ENCODE data around the gene NBAS.
"Not testable (repeated sequence)": the region's sequence is repeated elsewhere in the genome, so short reads cannot be mapped to it uniquely, and the experiment has no call there.

Gene NBAS

DNA sequence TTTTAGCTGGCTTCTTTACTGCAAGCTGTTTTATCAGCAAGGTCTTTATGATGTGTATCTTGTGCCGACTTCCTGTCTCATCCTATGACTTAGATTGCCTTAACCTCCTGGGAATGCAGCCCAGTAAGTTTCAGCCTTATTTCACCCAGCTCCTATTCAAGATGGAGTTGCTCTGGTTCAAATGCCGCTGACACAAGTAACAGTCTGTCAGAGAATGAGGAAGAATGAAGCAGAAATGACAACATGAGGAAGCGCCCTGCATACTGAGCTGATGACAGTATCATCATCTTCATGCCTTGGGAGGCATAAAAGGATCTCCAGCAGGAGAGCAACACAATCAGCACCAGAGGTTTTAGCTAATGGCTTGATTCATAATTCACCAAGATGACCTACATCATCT, 309.4 kb downstream of the NBAS start:
- no peak for FAIRE-seq

DNA sequence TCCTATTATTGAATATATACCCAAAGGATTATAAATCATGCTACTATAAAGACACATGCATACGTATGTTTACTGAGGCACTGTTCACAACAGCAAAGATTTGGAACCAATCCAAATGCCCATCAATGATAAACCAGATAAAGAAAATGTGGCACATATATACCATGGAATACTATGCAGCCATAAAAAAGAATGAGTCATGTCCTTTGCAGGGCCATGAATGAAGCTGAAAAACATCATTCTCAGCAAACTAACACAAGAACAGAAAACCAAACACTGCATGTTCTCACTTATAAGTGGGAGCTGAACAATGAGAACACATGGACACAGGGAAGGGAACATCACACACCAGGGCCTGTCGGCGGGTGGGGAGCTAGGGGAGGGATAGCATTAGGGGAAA, 310.2 kb downstream of the NBAS start:
- FAIRE-seq, result not testable (repeated sequence)

- no peak for FAIRE-seq
These were observed 314.3 kb downstream of the NBAS start for GRCh38 chr2:15246870-15247269.

- FAIRE-seq, result no peak
These were observed 317.4 kb downstream of the NBAS start for GRCh38 chr2:15243762-15244161.

- FAIRE-seq, result no peak
These were observed 318.1 kb downstream of the NBAS start for GRCh38 chr2:15242936-15243461.

- no peak for FAIRE-seq
These were observed 319.2 kb downstream of the NBAS start for GRCh38 chr2:15241929-15242328.

DNA sequence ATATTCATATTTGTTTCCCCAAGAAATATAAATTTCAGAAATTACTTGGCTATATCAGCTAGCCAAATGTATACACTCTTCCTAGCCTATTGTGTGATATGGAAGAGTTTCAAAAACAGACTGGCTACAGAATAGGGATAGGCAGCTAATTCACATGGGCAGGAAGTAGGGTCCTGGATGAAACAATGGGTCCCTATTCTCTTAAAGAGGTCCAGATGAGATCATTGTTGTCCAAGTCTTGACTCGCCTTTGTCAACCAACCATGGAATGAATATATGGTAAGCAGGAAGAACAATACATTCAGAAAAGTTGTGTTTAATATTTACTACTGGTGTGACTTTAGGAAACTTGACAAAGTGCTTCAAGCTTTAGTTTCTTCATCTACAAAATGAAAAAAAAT, 319.9 kb downstream of the NBAS start:
- FAIRE-seq, result no peak

GRCh38 chr2:15238028-15238427, 323.1 kb downstream of the NBAS start:
- no peak for FAIRE-seq

- FAIRE-seq, result no peak
These were observed 330.4 kb downstream of the NBAS start for GRCh38 chr2:15230599-15231192.

- no peak for FAIRE-seq
These were observed 334.5 kb downstream of the NBAS start for GRCh38 chr2:15226661-15227060.

DNA sequence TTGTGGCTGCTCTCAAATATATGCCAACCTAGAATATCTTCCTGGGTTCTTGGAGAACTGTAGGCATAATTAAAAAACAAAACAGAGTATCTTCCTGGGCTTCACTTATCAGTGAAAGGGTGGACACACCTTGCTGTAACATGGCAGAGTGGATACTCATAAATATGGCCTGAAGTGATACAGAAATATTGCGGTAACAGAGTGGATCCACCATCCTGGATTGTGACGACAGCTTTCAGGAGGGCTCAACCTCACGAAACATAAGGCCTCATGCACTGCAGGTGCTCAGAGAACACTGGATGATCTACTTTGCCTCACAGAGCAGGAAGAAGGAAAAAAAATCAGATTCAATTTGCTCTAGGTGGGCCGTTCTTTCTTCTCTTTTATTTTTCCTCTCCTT, 336.0 kb downstream of the NBAS start:
- FAIRE-seq, result no peak

- no peak for FAIRE-seq
These were observed 336.5 kb downstream of the NBAS start for GRCh38 chr2:15224641-15225040.

- FAIRE-seq, result peak; percentile 70
These were observed 337.2 kb downstream of the NBAS start for GRCh38 chr2:15223887-15224286.

DNA sequence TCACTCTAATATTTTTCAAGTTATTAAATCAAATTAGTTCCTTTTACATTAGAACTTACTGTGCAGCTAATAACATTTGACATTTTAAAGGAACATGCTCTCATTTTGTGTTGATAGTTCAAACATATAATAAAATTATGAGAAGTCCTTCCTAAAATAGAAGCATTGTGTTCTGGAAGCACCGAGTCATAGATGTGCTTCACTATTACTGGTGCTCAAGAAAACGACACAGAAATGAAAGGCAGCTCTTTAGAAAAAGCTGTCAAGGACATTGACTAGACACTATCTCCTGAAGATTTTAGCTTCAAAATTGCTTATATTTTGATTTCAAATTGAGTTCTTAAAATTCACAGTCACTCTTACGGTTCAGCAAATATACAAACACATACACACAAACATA, 338.3 kb downstream of the NBAS start:
- no peak for FAIRE-seq

- no peak for FAIRE-seq
These were observed 340.5 kb downstream of the NBAS start for GRCh38 chr2:15220603-15221002.

DNA sequence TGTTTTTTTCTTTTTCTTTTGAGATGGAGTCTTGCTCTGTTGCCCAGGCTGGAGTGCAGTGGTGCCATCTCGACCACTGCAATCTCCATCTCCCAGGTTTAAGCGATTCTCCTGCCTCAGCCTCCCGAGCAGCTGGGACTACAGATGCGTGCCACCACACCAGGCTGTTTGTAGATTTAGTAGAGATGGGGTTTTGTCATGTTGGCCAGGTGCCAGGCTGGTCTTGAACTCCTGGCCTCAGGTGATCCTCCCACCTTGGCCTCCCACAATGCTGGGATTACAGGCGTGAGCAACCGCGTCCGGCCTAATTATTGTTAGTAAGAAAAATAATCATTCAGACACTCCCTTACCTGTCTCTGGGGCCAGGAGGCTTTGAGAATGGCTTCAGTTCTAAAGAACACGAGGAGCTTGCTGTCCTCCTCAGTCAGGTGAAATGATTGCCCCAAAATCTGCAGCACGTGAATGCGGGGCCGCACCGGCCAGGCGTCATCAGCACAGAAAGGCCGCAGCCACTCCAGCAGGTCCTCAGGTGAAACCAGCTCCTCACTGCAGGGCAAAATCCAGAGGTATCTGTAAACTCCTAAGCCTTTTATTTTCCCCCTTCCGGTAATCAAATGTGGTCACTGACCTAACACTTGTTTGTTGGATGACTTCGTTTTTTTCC, 342.6 kb downstream of the NBAS start:
- FAIRE-seq, result no peak

- FAIRE-seq, result no peak
These were observed 348.9 kb downstream of the NBAS start for GRCh38 chr2:15212249-15212648.

DNA sequence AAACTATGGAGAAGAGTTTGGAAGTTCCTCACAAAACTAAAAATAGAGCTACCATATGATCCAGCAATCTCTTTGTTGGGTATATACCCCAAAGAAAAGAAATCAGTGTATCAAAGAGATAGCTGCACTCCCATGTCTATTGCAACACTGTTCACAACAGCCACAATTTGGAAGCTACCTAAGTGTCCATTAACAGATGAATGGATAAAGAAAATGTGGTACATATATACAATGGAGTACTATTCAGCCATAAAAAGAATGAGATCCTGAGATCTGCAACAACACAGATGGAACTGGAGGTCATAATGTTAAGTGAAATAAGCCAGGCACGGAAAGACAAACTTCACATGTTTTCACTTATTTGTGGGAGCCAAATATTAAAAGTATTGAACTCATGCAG, 350.6 kb downstream of the NBAS start:
- FAIRE-seq, result not testable (repeated sequence)

GRCh38 chr2:15206419-15206818, 354.7 kb downstream of the NBAS start:
- no peak for FAIRE-seq

GRCh38 chr2:15205562-15205961, 355.6 kb downstream of the NBAS start:
- FAIRE-seq, result no peak

- no peak for FAIRE-seq
These were observed 360.1 kb downstream of the NBAS start for GRCh38 chr2:15201009-15201408.

GRCh38 chr2:15200581-15200980, 360.6 kb downstream of the NBAS start:
- FAIRE-seq, result no peak

- no peak for FAIRE-seq
These were observed 363.1 kb downstream of the NBAS start for GRCh38 chr2:15198051-15198450.

- FAIRE-seq, result no peak
These were observed 365.3 kb downstream of the NBAS start for GRCh38 chr2:15195813-15196212.

DNA sequence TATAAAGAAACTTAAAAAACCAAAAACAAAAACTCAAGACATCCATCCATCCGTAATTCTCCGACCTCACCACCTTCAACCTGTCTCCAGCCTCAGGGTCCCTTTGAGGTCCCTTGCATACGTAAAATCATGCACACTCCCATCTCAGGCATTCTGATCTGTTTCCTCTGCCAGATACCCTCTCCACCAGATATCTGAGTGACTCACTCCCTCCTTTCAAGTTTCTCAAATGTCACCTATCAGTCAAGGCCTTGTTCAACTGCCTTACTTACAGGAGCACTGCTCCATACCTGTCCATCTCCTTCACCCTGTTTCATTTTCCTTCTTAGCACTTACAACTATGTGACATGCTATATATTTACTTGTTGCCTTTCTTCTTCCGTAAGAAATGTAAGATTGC, 369.3 kb downstream of the NBAS start:
- FAIRE-seq, result no peak

Data from islet of Langerhans (tissue), 1 donor.